ENCODE measurements around the gene ERAS. TPM values are rescaled to one million over a fixed set of nuclear protein-coding genes. Genes with fewer than 3 reads are reported as not detected.

The ERAS gene
- total RNA-seq (under 1 TPM in 1 of 7 donors, not detected in 6; 0.79 TPM), polyA plus RNA-seq (under 1 TPM in 2 of 3 donors, not detected in 1; 0.08 to 0.10 TPM)
- long read RNA-seq, donor 1: 0 reads
- long read RNA-seq, donor 2: 0 reads

DNA sequence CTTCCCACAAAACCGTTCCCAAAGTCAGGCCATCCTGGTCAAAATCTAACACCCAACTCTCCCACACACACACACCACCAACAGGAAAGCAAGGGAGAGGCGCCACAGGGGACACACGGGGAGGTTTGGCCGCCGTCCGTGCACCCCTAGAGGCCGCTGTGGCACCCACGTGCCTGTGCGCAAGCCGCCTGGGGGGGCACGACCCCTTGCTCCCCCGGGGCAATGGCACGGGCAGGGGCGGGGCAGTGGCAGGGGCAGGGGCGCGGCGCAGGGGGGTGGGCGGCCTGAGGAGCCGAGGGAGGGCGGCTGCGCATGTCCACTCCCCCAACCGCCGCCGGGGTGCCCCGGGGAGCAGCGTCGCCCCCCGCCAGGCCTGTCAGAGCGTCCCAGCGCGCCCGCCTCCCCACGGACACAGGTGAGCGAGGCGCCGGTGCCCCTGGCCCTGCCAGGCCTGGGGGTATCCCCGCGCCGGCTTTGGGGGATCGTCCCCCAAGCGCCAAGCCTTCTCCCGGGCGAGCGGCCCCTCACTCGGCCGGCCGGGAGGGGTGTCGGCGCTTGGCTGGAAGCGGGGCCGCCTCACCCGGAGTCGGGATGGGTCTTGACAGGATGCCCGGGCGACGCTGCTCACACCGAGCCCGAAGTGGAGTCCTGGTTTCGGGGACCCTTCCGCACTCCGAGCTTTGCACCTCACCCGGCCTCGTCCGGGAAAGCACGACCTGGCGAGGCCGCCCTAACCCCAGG is at the start of gene ERAS:
TSS of gene ERAS (plus strand) at position 379 of the 741 bp plus-strand sequence. CDS start 2,611 bp downstream, outside the sequence.
- intact Hi-C loops (cut with DNase I; ENCODE audit: low total_unique reads): no loop called here
- WGBS, 5 donors: 7 to 54% (median 45%) methylated on average over 16 to 67 of the region's 67 CpGs
- Histone ChIP-seq H3K27ac (no peak within 1 kb of the TSS), H3K36me3 (peaks cover 0 to 48% (median 4%) of the 10 kb centered on the region in 6 donors), H3K27me3 (replicated peaks in 1 of 7) (peaks cover 0 to 69% (median 25%) of the 10 kb centered on the region in 7 donors), H3K4me1 (peaks cover 0 to 15% (median 9%) of the 10 kb centered on the region in 6 donors), H3K4me3 (peak within 1 kb of the TSS in 1 of 8 donors; percentile 49), H3K9me3 (peaks cover 0 to 8% (median 0%) of the 10 kb centered on the region in 8 donors)
- DNase-seq: peak; percentile 76
- TF ChIP-seq CTCF (IDR thresholded peaks at IDR 0.05 in 8 of 11, conservative IDR thresholded peaks at IDR 0.05 in 3 of 11) (peak in 2 of 11 experiments; percentile 13 to 27), POLR2AphosphoS5 (IDR thresholded peaks at IDR 0.05) (peak in 1 of 3 donors; percentile 34), POLR2A (IDR thresholded peaks at IDR 0.05) (no peak)

GRCh38 chrX:48776818-48777439 is 49.4 kb upstream of the ERAS start:
- Histone ChIP-seq H3K4me1 (no peaks in the 10 kb centered on the region), H3K27me3 (replicated peaks in 1 of 7) (peaks cover 0 to 13% (median 0%) of the 10 kb centered on the region in 7 donors), H3K4me3 (no peak overlapping the region), H3K9me3 (no peaks in the 10 kb centered on the region), H3K36me3 (no peaks in the 10 kb centered on the region), H3K27ac (no peak overlapping the region)
- no peak for DNase-seq
- TF ChIP-seq POLR2AphosphoS5 (IDR thresholded peaks at IDR 0.05): no peak
- TF ChIP-seq CTCF (IDR thresholded peaks at IDR 0.05 in 8 of 11, conservative IDR thresholded peaks at IDR 0.05 in 3 of 11): no peak
- TF ChIP-seq POLR2A (IDR thresholded peaks at IDR 0.05): no peak
- WGBS, 5 donors: 72 to 90% (median 83%) methylated on average over 13 of the region's 13 CpGs
- intact Hi-C loops (cut with DNase I; ENCODE audit: low total_unique reads): no loop called here

DNA sequence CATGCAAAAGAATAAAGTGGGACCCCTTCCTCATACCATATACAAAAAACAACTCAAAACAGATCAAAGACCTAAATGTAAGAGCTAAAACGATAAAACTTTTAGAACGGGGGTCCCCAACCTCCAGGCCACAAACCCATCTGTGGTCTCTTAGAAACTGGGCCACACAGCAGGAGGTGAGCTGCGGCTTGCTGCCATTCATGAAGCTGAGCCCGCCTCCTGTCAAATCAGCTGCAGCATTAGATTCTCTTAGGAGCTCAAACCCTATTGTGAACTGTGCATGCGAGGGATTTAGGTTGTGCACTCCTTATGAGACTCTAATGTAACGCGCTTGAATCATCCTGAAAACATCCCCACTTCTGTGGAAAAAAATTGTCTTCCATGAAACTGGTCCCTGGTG is 46.9 kb upstream of the ERAS start:
- intact Hi-C loops (cut with DNase I; ENCODE audit: low total_unique reads): no loop called here
- H3K4me3 ChIP-seq: no peak overlapping the region
- no peaks in the 10 kb centered on the region for H3K36me3 ChIP-seq
- H3K27ac ChIP-seq: no peak overlapping the region
- no peak for TF ChIP-seq CTCF (IDR thresholded peaks at IDR 0.05 in 8 of 11, conservative IDR thresholded peaks at IDR 0.05 in 3 of 11)
- TF ChIP-seq POLR2AphosphoS5 (IDR thresholded peaks at IDR 0.05): no peak
- no peak for TF ChIP-seq POLR2A (IDR thresholded peaks at IDR 0.05)
- peaks cover 0 to 13% (median 0%) of the 10 kb centered on the region in 7 donors for H3K27me3 ChIP-seq (replicated peaks in 1 of 7)
- no peaks in the 10 kb centered on the region for H3K4me1 ChIP-seq
- H3K9me3 ChIP-seq: no peaks in the 10 kb centered on the region
- DNase-seq: no peak
- WGBS, 5 donors: 79 to 89% (median 87%) methylated on average over 7 of the region's 7 CpGs

GRCh38 chrX:48781705-48782104 is 44.6 kb upstream of the ERAS start:
- Histone ChIP-seq H3K9me3 (no peaks in the 10 kb centered on the region), H3K36me3 (no peaks in the 10 kb centered on the region), H3K4me1 (no peaks in the 10 kb centered on the region), H3K27ac (no peak overlapping the region), H3K27me3 (replicated peaks in 1 of 7) (peaks cover 0 to 24% (median 0%) of the 10 kb centered on the region in 7 donors), H3K4me3 (no peak overlapping the region)
- no peak for DNase-seq
- intact Hi-C loops (cut with DNase I; ENCODE audit: low total_unique reads): no loop called here
- TF ChIP-seq POLR2AphosphoS5 (IDR thresholded peaks at IDR 0.05) (no peak), POLR2A (IDR thresholded peaks at IDR 0.05) (no peak), CTCF (IDR thresholded peaks at IDR 0.05 in 8 of 11, conservative IDR thresholded peaks at IDR 0.05 in 3 of 11) (no peak)
- 82 to 96% (median 91%) methylated on average over 6 of the region's 6 CpGs for WGBS, 5 donors
